WTC11 (cell line): ENCODE data around the gene TLE3. TPM values are rescaled to one million over a fixed set of nuclear protein-coding genes. Genes with fewer than 3 reads are reported as not detected.

Experiments
- ATAC-seq: fragments of 200-7000 bp; cut with Tn5 transposase; 2 replicates; pipeline ENCODE4 v1.10.0; 2021; ENCODE audit warnings: mild to moderate bottlenecking, moderate library complexity
- CTCF ChIA-PET: fragments of 300-600 bp; sonication (Branson Sonifier 250); formaldehyde crosslinking; loops from one replicate; lab custom pipeline; 2021; ENCODE audit warnings: antibody characterized with exemption; lab: Charles Lee
- POLR2A ChIA-PET: fragments of 350-600 bp; sonication (Branson Sonifier 250); formaldehyde crosslinking; loops from one replicate; lab custom pipeline; 2021; ENCODE audit warnings: antibody characterized with exemption; lab: Charles Lee
- DNase-seq: peaks from one replicate; pipeline ENCODE4 v3.0.0; 2021; ENCODE audit warnings: low spot score
- H3K27ac Mint-ChIP-seq: 2 replicates; pipeline ENCODE4 v1.8.0; 2021; ENCODE audit warnings: mixed read lengths
- H3K27me3 Mint-ChIP-seq: 2 replicates; pipeline ENCODE4 v1.8.0; 2021; ENCODE audit warnings: low read depth, mild to moderate bottlenecking, moderate library complexity, mixed read lengths
- H3K36me3 Mint-ChIP-seq: 2 replicates; pipeline ENCODE4 v1.8.0; 2021; ENCODE audit warnings: mixed read lengths
- H3K4me1 Mint-ChIP-seq: 2 replicates; pipeline ENCODE4 v1.8.0; 2022; ENCODE audit warnings: mixed read lengths
- H3K4me3 Mint-ChIP-seq: 2 replicates; pipeline ENCODE4 v1.8.0; 2021; ENCODE audit warnings: mild to moderate bottlenecking, moderate library complexity, mixed read lengths
- H3K9me3 Mint-ChIP-seq: 2 replicates; pipeline ENCODE4 v1.8.0; 2021; ENCODE audit warnings: mixed read lengths
- ELF4 ChIP-seq: sonication (generic); formaldehyde crosslinking; IDR thresholded peaks from 2 replicates; pipeline ENCODE4 v1.8.1; 2022; ENCODE audit warnings: low read depth, mild to moderate bottlenecking, moderate library complexity, missing genetic modification reagents
- EMX1 ChIP-seq: fragments of 250-450 bp; sonication (Bioruptor Pico); IDR thresholded peaks from 2 replicates; pipeline ENCODE4 v1.8.0; 2021; ENCODE audit warnings: mild to moderate bottlenecking
- IRF2 ChIP-seq: sonication (generic); formaldehyde crosslinking; IDR thresholded peaks from 2 replicates; pipeline ENCODE4 v1.8.0; 2022; ENCODE audit warnings: low read depth, missing genetic modification reagents, borderline replicate concordance
- NFATC4 ChIP-seq: fragments of 250-450 bp; sonication (Bioruptor Pico); IDR thresholded peaks from 2 replicates; pipeline ENCODE4 v1.9.0; 2021; ENCODE audit warnings: mild to moderate bottlenecking
- NFE2L1 ChIP-seq: sonication (generic); formaldehyde crosslinking; IDR thresholded peaks from 2 replicates; pipeline ENCODE4 v1.8.1; 2023; ENCODE audit warnings: missing genetic modification reagents
- NR3C1 ChIP-seq: sonication (generic); formaldehyde crosslinking; conservative IDR thresholded peaks from 2 replicates; pipeline ENCODE4 v1.8.1; 2023; ENCODE audit warnings: low read depth, mild to moderate bottlenecking, missing genetic modification reagents
- SMAD4 ChIP-seq: sonication (generic); formaldehyde crosslinking; IDR thresholded peaks from 2 replicates; pipeline ENCODE4 v1.8.0; 2022; ENCODE audit warnings: mild to moderate bottlenecking, missing genetic modification reagents
- SP1 ChIP-seq: sonication (generic); formaldehyde crosslinking; conservative IDR thresholded peaks from 2 replicates; pipeline ENCODE4 v1.8.1; 2022; ENCODE audit warnings: missing genetic modification reagents
- TCF7 ChIP-seq: sonication (generic); formaldehyde crosslinking; IDR thresholded peaks from 2 replicates; pipeline ENCODE4 v1.8.0; 2022; ENCODE audit warnings: mild to moderate bottlenecking, low read depth, missing genetic modification reagents, moderate library complexity
- ZBTB21 ChIP-seq: sonication (generic); formaldehyde crosslinking; IDR thresholded peaks from 2 replicates; pipeline ENCODE4 v1.8.1; 2023; ENCODE audit warnings: mild to moderate bottlenecking, missing genetic modification reagents, borderline replicate concordance
- ZNF219 ChIP-seq: sonication (generic); formaldehyde crosslinking; IDR thresholded peaks from 2 replicates; pipeline ENCODE4 v1.8.0; 2023; ENCODE audit warnings: missing genetic modification reagents, mild to moderate bottlenecking, borderline replicate concordance
- ZNF232 ChIP-seq: sonication (generic); formaldehyde crosslinking; IDR thresholded peaks from 2 replicates; pipeline ENCODE4 v1.8.0; 2022; ENCODE audit warnings: mild to moderate bottlenecking, missing genetic modification reagents
- ZNF416 ChIP-seq: fragments of 250-450 bp; sonication (Bioruptor Pico); IDR thresholded peaks from 2 replicates; pipeline ENCODE4 v1.9.0; 2021; ENCODE audit warnings: mild to moderate bottlenecking, inconsistent platforms
- total RNA-seq: library from RNA; stranded (reverse); gene quantifications from 3 replicates; pipeline ENCODE4 v1.2.3, GENCODE V29; 2021
- TF ChIP-seq, protein P1 (sequence below): fragments of 250-450 bp; sonication (Bioruptor Pico); IDR thresholded peaks from 2 replicates; pipeline ENCODE4 v1.9.0; 2021; ENCODE audit warnings: mild to moderate bottlenecking
- TF ChIP-seq, protein P2 (sequence below): sonication (generic); formaldehyde crosslinking; IDR thresholded peaks from 2 replicates; pipeline ENCODE4 v1.8.1; 2023; ENCODE audit warnings: mild to moderate bottlenecking, missing genetic modification reagents
- TF ChIP-seq, protein P3 (sequence below): fragments of 250-450 bp; sonication (Bioruptor Pico); IDR thresholded peaks from 2 replicates; pipeline ENCODE4 v1.8.0; 2021; ENCODE audit warnings: mild to moderate bottlenecking
- TF ChIP-seq, protein P4 (sequence below): sonication (generic); formaldehyde crosslinking; IDR thresholded peaks from 2 replicates; pipeline ENCODE4 v1.8.0; 2023; ENCODE audit warnings: missing genetic modification reagents, mild to moderate bottlenecking, borderline replicate concordance
- TF ChIP-seq, protein P5 (sequence below): fragments of 250-450 bp; sonication (Bioruptor Pico); IDR thresholded peaks from 2 replicates; pipeline ENCODE4 v1.9.0; 2021; ENCODE audit warnings: mild to moderate bottlenecking, borderline replicate concordance
- TF ChIP-seq, protein P6 (sequence below): fragments of 200-600 bp; IDR thresholded peaks from 2 replicates; pipeline ENCODE4 v1.8.0; 2022; ENCODE audit warnings: antibody characterized with exemption
- TF ChIP-seq, protein P7 (sequence below): sonication (generic); formaldehyde crosslinking; IDR thresholded peaks from 2 replicates; pipeline ENCODE4 v1.8.0; 2023; ENCODE audit warnings: mild to moderate bottlenecking, missing genetic modification reagents

The TLE3 gene
- total RNA-seq, 1 experiment from 2014 or later: 78.7 TPM

DNA sequence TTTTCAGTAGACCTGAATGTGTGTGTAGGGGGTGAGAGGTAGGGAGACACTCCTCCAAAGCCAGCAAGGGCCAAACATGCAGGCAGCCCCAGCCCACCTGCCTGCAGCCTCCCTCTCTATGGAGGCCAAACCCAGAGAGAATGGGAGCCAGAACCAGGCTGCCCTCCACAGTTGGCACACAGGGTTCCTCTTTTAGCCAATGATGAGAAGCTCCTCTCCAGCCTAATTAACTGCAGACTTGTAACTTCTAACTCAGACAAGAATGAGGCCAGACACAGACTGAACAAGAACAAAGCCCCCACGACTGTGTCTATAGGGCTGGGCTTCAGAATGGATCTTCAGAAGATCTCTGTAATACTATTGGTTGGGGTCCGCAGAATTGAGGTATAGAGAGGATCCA is 12.3 kb upstream of the TLE3 start:
- no peaks in the 10 kb centered on the region for H3K36me3 Mint-ChIP-seq
- H3K4me3 Mint-ChIP-seq: no peak overlapping the region
- TF ChIP-seq, protein P1, sequence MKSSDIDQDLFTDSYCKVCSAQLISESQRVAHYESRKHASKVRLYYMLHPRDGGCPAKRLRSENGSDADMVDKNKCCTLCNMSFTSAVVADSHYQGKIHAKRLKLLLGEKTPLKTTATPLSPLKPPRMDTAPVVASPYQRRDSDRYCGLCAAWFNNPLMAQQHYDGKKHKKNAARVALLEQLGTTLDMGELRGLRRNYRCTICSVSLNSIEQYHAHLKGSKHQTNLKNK (CRISPR knock-in tag): no peak
- TF ChIP-seq SP1 (no peak), IRF2 (no peak), NFATC4 (no peak), EMX1 (CRISPR knock-in tag) (no peak), ZNF219 (CRISPR knock-in tag) (no peak), NR3C1 (CRISPR knock-in tag) (no peak), SMAD4 (CRISPR knock-in tag) (no peak), ZNF232 (CRISPR knock-in tag) (no peak), ZBTB21 (CRISPR knock-in tag) (no peak), ZNF416 (no peak), NFE2L1 (CRISPR knock-in tag) (no peak), TCF7 (CRISPR knock-in tag) (no peak), ELF4 (no peak)
- TF ChIP-seq, protein P2, sequence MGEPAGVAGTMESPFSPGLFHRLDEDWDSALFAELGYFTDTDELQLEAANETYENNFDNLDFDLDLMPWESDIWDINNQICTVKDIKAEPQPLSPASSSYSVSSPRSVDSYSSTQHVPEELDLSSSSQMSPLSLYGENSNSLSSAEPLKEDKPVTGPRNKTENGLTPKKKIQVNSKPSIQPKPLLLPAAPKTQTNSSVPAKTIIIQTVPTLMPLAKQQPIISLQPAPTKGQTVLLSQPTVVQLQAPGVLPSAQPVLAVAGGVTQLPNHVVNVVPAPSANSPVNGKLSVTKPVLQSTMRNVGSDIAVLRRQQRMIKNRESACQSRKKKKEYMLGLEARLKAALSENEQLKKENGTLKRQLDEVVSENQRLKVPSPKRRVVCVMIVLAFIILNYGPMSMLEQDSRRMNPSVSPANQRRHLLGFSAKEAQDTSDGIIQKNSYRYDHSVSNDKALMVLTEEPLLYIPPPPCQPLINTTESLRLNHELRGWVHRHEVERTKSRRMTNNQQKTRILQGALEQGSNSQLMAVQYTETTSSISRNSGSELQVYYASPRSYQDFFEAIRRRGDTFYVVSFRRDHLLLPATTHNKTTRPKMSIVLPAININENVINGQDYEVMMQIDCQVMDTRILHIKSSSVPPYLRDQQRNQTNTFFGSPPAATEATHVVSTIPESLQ (CRISPR knock-in tag): no peak
- TF ChIP-seq, protein P3, sequence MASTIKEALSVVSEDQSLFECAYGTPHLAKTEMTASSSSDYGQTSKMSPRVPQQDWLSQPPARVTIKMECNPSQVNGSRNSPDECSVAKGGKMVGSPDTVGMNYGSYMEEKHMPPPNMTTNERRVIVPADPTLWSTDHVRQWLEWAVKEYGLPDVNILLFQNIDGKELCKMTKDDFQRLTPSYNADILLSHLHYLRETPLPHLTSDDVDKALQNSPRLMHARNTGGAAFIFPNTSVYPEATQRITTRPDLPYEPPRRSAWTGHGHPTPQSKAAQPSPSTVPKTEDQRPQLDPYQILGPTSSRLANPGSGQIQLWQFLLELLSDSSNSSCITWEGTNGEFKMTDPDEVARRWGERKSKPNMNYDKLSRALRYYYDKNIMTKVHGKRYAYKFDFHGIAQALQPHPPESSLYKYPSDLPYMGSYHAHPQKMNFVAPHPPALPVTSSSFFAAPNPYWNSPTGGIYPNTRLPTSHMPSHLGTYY: no peak
- TF ChIP-seq, protein P4, sequence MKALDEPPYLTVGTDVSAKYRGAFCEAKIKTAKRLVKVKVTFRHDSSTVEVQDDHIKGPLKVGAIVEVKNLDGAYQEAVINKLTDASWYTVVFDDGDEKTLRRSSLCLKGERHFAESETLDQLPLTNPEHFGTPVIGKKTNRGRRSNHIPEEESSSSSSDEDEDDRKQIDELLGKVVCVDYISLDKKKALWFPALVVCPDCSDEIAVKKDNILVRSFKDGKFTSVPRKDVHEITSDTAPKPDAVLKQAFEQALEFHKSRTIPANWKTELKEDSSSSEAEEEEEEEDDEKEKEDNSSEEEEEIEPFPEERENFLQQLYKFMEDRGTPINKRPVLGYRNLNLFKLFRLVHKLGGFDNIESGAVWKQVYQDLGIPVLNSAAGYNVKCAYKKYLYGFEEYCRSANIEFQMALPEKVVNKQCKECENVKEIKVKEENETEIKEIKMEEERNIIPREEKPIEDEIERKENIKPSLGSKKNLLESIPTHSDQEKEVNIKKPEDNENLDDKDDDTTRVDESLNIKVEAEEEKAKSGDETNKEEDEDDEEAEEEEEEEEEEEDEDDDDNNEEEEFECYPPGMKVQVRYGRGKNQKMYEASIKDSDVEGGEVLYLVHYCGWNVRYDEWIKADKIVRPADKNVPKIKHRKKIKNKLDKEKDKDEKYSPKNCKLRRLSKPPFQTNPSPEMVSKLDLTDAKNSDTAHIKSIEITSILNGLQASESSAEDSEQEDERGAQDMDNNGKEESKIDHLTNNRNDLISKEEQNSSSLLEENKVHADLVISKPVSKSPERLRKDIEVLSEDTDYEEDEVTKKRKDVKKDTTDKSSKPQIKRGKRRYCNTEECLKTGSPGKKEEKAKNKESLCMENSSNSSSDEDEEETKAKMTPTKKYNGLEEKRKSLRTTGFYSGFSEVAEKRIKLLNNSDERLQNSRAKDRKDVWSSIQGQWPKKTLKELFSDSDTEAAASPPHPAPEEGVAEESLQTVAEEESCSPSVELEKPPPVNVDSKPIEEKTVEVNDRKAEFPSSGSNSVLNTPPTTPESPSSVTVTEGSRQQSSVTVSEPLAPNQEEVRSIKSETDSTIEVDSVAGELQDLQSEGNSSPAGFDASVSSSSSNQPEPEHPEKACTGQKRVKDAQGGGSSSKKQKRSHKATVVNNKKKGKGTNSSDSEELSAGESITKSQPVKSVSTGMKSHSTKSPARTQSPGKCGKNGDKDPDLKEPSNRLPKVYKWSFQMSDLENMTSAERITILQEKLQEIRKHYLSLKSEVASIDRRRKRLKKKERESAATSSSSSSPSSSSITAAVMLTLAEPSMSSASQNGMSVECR (CRISPR knock-in tag): no peak
- TF ChIP-seq, protein P5, sequence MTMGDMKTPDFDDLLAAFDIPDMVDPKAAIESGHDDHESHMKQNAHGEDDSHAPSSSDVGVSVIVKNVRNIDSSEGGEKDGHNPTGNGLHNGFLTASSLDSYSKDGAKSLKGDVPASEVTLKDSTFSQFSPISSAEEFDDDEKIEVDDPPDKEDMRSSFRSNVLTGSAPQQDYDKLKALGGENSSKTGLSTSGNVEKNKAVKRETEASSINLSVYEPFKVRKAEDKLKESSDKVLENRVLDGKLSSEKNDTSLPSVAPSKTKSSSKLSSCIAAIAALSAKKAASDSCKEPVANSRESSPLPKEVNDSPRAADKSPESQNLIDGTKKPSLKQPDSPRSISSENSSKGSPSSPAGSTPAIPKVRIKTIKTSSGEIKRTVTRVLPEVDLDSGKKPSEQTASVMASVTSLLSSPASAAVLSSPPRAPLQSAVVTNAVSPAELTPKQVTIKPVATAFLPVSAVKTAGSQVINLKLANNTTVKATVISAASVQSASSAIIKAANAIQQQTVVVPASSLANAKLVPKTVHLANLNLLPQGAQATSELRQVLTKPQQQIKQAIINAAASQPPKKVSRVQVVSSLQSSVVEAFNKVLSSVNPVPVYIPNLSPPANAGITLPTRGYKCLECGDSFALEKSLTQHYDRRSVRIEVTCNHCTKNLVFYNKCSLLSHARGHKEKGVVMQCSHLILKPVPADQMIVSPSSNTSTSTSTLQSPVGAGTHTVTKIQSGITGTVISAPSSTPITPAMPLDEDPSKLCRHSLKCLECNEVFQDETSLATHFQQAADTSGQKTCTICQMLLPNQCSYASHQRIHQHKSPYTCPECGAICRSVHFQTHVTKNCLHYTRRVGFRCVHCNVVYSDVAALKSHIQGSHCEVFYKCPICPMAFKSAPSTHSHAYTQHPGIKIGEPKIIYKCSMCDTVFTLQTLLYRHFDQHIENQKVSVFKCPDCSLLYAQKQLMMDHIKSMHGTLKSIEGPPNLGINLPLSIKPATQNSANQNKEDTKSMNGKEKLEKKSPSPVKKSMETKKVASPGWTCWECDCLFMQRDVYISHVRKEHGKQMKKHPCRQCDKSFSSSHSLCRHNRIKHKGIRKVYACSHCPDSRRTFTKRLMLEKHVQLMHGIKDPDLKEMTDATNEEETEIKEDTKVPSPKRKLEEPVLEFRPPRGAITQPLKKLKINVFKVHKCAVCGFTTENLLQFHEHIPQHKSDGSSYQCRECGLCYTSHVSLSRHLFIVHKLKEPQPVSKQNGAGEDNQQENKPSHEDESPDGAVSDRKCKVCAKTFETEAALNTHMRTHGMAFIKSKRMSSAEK (CRISPR knock-in tag): no peak
- TF ChIP-seq, protein P6, sequence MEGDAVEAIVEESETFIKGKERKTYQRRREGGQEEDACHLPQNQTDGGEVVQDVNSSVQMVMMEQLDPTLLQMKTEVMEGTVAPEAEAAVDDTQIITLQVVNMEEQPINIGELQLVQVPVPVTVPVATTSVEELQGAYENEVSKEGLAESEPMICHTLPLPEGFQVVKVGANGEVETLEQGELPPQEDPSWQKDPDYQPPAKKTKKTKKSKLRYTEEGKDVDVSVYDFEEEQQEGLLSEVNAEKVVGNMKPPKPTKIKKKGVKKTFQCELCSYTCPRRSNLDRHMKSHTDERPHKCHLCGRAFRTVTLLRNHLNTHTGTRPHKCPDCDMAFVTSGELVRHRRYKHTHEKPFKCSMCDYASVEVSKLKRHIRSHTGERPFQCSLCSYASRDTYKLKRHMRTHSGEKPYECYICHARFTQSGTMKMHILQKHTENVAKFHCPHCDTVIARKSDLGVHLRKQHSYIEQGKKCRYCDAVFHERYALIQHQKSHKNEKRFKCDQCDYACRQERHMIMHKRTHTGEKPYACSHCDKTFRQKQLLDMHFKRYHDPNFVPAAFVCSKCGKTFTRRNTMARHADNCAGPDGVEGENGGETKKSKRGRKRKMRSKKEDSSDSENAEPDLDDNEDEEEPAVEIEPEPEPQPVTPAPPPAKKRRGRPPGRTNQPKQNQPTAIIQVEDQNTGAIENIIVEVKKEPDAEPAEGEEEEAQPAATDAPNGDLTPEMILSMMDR: no peak
- TF ChIP-seq, protein P7, sequence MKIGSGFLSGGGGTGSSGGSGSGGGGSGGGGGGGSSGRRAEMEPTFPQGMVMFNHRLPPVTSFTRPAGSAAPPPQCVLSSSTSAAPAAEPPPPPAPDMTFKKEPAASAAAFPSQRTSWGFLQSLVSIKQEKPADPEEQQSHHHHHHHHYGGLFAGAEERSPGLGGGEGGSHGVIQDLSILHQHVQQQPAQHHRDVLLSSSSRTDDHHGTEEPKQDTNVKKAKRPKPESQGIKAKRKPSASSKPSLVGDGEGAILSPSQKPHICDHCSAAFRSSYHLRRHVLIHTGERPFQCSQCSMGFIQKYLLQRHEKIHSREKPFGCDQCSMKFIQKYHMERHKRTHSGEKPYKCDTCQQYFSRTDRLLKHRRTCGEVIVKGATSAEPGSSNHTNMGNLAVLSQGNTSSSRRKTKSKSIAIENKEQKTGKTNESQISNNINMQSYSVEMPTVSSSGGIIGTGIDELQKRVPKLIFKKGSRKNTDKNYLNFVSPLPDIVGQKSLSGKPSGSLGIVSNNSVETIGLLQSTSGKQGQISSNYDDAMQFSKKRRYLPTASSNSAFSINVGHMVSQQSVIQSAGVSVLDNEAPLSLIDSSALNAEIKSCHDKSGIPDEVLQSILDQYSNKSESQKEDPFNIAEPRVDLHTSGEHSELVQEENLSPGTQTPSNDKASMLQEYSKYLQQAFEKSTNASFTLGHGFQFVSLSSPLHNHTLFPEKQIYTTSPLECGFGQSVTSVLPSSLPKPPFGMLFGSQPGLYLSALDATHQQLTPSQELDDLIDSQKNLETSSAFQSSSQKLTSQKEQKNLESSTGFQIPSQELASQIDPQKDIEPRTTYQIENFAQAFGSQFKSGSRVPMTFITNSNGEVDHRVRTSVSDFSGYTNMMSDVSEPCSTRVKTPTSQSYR (CRISPR knock-in tag): no peak
- ChIA-PET POLR2A (interaction anchor here (1.5 to 2.7 kb wide), 2 partner anchors 7 to 10 kb away, joined by 6 to 44 read pairs; partner anchors contain the start of gene TLE3), CTCF (interaction anchor here (1.3 kb wide), 1 partner anchor 48 kb away, joined by 3 read pairs; no protein-coding TSS in a partner anchor)
- DNase-seq (no peak), ATAC-seq (no peak)
- peaks cover 27% of the 10 kb centered on the region for H3K4me1 Mint-ChIP-seq
- no peak overlapping the region for H3K27ac Mint-ChIP-seq
- no peaks in the 10 kb centered on the region for H3K9me3 Mint-ChIP-seq
- H3K27me3 Mint-ChIP-seq: peaks cover 21% of the 10 kb centered on the region
